AG04450 (cell line): ENCODE measurements around the gene SPTBN2. TPM values are rescaled to one million over a fixed set of nuclear protein-coding genes. Genes with fewer than 3 reads are reported as not detected.

Experiments used
- CTCF ChIA-PET: fragments of 300-600, 350-600 bp; formaldehyde crosslinking; extraction: SDS; loops from one replicate; lab custom pipeline; 2022; ENCODE audit warnings: antibody characterized with exemption, inconsistent platforms; lab: Charles Lee
- POLR2A ChIA-PET: fragments of 350-600 bp; formaldehyde crosslinking; extraction: SDS; loops from one replicate; lab custom pipeline; 2021; ENCODE audit warnings: antibody characterized with exemption, inconsistent platforms; lab: Yijun Ruan, JAX
- DNase-seq: peaks from one replicate; pipeline ENCODE4 v3.0.0-alpha.2; 2011; ENCODE audit warnings: low read depth, low spot score
- H3K27ac ChIP-seq: one replicate; pipeline ENCODE4 v1.5.1; 2012; ENCODE audit warnings: low read depth, low read length, control low read depth
- H3K27me3 ChIP-seq: one replicate; pipeline ENCODE4 v1.6.0; 2012; ENCODE audit warnings: low read length; ENCODE audit not compliant: control insufficient read depth, insufficient read depth
- H3K4me3 ChIP-seq: 2 replicates; pipeline ENCODE4 v1.5.1; 2011; ENCODE audit warnings: mild to moderate bottlenecking, low read depth, low read length, control low read depth
- H3K9me3 ChIP-seq: 2 replicates; pipeline ENCODE4 v1.5.1; 2012; ENCODE audit warnings: low read length; ENCODE audit not compliant: control insufficient read depth, insufficient read depth
- polyA plus RNA-seq: library from polyadenylated mRNA; depleted of rRNA; stranded (reverse); fragments of >200 nt; gene quantifications from 2 replicates; pipeline ENCODE4 v1.2.3, GENCODE V29; 2011
- TF ChIP-seq, protein P1 (sequence below): IDR thresholded peaks from 2 replicates; pipeline ENCODE4 v1.5.1; 2011; ENCODE audit warnings: low read depth, low read length, control low read depth, inconsistent platforms

Gene SPTBN2
- polyA plus RNA-seq, 1 experiment, result 0.09 TPM

DNA sequence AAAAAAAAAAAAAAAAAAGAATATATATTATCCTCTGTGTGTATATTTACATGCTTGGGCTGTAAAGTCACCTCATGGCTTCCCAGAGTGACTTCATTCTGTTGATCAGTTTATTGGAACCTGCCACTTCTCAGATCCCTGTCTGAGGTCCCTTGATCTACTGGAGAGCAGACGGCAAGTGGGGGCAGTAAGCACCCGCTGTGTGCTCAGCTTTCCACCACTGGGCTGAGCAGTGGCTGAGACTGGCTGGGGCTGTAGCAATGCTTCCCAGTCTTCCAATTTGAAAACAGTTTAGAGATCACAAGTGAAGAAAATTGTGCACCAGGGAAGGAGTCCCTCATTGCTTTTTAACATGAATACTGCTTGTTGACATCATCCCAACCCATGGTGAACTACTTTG is 44.4 kb downstream of the SPTBN2 start:
- ChIA-PET POLR2A (interaction anchor here (0.7 kb wide), 1 partner anchor 116 kb away, joined by 5 read pairs; no protein-coding TSS in a partner anchor), CTCF (interaction anchor here (0.6 kb wide), 1 partner anchor 68 kb away, joined by 3 read pairs; the partner anchor contains the start of gene RBM14)
- DNase-seq, result no peak
- TF ChIP-seq, protein P1, sequence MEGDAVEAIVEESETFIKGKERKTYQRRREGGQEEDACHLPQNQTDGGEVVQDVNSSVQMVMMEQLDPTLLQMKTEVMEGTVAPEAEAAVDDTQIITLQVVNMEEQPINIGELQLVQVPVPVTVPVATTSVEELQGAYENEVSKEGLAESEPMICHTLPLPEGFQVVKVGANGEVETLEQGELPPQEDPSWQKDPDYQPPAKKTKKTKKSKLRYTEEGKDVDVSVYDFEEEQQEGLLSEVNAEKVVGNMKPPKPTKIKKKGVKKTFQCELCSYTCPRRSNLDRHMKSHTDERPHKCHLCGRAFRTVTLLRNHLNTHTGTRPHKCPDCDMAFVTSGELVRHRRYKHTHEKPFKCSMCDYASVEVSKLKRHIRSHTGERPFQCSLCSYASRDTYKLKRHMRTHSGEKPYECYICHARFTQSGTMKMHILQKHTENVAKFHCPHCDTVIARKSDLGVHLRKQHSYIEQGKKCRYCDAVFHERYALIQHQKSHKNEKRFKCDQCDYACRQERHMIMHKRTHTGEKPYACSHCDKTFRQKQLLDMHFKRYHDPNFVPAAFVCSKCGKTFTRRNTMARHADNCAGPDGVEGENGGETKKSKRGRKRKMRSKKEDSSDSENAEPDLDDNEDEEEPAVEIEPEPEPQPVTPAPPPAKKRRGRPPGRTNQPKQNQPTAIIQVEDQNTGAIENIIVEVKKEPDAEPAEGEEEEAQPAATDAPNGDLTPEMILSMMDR, result no peak
- H3K27ac ChIP-seq, result no peak overlapping the region
- H3K9me3 ChIP-seq, result no peaks in the 10 kb centered on the region
- H3K27me3 ChIP-seq, result no peaks in the 10 kb centered on the region
- no peak overlapping the region for H3K4me3 ChIP-seq

DNA sequence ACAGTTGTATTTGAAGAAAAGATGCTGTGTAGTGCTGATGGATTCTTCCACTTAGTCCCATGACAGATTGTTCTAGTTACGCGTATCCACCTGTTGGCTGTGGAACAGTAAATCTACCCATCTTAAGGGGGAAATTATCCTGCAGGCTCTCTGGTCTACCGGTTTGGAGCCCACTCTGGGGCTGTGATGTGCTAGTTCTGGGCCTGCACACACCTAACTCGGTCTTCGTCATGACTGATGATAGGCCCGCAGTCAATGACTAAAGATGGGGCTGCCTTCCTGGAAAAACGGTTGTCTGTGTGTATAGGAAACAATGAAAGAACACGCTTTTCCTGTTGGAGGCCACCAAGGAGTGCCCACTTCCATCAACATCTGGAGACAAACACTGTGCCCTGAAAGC is 45.1 kb downstream of the SPTBN2 start:
- no peak overlapping the region for H3K27ac ChIP-seq
- CTCF ChIA-PET, result no interaction called here
- no peak for DNase-seq
- H3K9me3 ChIP-seq, result no peaks in the 10 kb centered on the region
- no peaks in the 10 kb centered on the region for H3K27me3 ChIP-seq
- H3K4me3 ChIP-seq, result no peak overlapping the region
- POLR2A ChIA-PET, result interaction anchor here (0.7 kb wide), 1 partner anchor 115 kb away, joined by 5 read pairs; no protein-coding TSS in a partner anchor
- TF ChIP-seq, protein P1, result no peak

- TF ChIP-seq, protein P1, result no peak
- ChIA-PET POLR2A (no interaction called here), CTCF (interaction anchor here (0.6 to 1.2 kb wide), 3 partner anchors 13 to 153 kb away, joined by 3 read pairs; no protein-coding TSS in a partner anchor)
- Histone ChIP-seq H3K9me3 (no peaks in the 10 kb centered on the region; the same call in 1 of the 2 replicates), H3K27me3 (no peaks in the 10 kb centered on the region), H3K4me3 (no peak overlapping the region), H3K27ac (no peak overlapping the region)
- no peak for DNase-seq
These were observed 47.9 kb downstream of the SPTBN2 start for GRCh38 chr11:66680966-66681645.

- POLR2A ChIA-PET, result interaction anchor here (0.6 to 2.4 kb wide), 17 partner anchors 14 to 269 kb away, joined by 3 to 20 read pairs (median 4); partner anchors contain the start of genes ACTN3, CTSF, MRPL11 and RBM4
- Histone ChIP-seq H3K27ac (peak within 1 kb of the TSS; percentile 96), H3K27me3 (no peaks in the 10 kb centered on the region), H3K4me3 (peak within 1 kb of the TSS; percentile 76), H3K9me3 (no peaks in the 10 kb centered on the region; the same call in 1 of the 2 replicates)
- TF ChIP-seq, protein P1, result no peak
- peak; percentile 88 for DNase-seq
- CTCF ChIA-PET, result interaction anchor here (0.5 to 2.5 kb wide), 24 partner anchors 8 to 379 kb away, joined by 3 to 29 read pairs (median 3); partner anchors contain the start of genes ACTN3, CTSF and ZDHHC24
These were observed 51.2 kb downstream of the SPTBN2 start, which contains the start of gene RBM4B for GRCh38 chr11:66677599-66678375. Gene RBM4B (minus strand): TSS chr11:66677887. CDS start chr11:66677079, 808 bp downstream.
